Astrocyte (in vitro differentiated cells and primary cell): Measurements from ENCODE around the gene DRICH1.

Source experiments
- CTCF ChIP-seq: IDR thresholded peaks from 2 replicates; pipeline ENCODE4 v1.5.1; 2011; ENCODE audit warnings: low read depth, mild to moderate bottlenecking, inconsistent platforms, low read length, moderate library complexity; ENCODE audit not compliant: insufficient read depth
- EZH2 ChIP-seq: IDR thresholded peaks from 2 replicates; pipeline ENCODE4 v1.6.1; 2012; ENCODE audit warnings: mild to moderate bottlenecking, low read length, inconsistent platforms; ENCODE audit not compliant: insufficient read depth

GRCh38 chr22:23673826-23674690, 41.9 kb upstream of the DRICH1 start:
- TF ChIP-seq CTCF (no peak), EZH2 (no peak)
